Neuronal stem cell (in vitro differentiated cells): ENCODE results near the gene VILL.

Source experiments
- DNase-seq: peaks from one replicate; pipeline ENCODE4 v3.0.0-alpha.2; 2013; ENCODE audit warnings: low spot score
- H2AFZ ChIP-seq: one replicate; pipeline ENCODE4 v1.6.1; 2013; ENCODE audit warnings: mild to moderate bottlenecking, low read length, inconsistent platforms
- H2AK5ac ChIP-seq: 2 replicates; pipeline ENCODE4 v1.6.1; 2013; ENCODE audit warnings: low read depth, mild to moderate bottlenecking, inconsistent platforms, low read length, moderate library complexity, mixed read lengths
- H2BK120ac ChIP-seq: 2 replicates; pipeline ENCODE4 v1.6.1; 2013; ENCODE audit warnings: low read depth, mild to moderate bottlenecking, inconsistent platforms, low read length, moderate library complexity, mixed read lengths
- H2BK12ac ChIP-seq: one replicate; pipeline ENCODE4 v1.6.1; 2013; ENCODE audit warnings: low read length, inconsistent platforms
- H2BK15ac ChIP-seq: 2 replicates; pipeline ENCODE4 v1.6.1; 2013; ENCODE audit warnings: mild to moderate bottlenecking, low read length, inconsistent platforms, mixed read lengths
- H2BK5ac ChIP-seq: one replicate; pipeline ENCODE4 v1.6.1; 2013; ENCODE audit warnings: inconsistent platforms, mild to moderate bottlenecking, low read length, moderate library complexity
- H3K14ac ChIP-seq: one replicate; pipeline ENCODE4 v1.6.1; 2013; ENCODE audit warnings: low read length, inconsistent platforms
- H3K18ac ChIP-seq: 2 replicates; pipeline ENCODE4 v1.6.1; 2013; ENCODE audit warnings: low read length, inconsistent platforms
- H3K23ac ChIP-seq: 2 replicates; pipeline ENCODE4 v1.6.1; 2013; ENCODE audit warnings: low read depth, mild to moderate bottlenecking, mixed read lengths, low read length, inconsistent platforms; ENCODE audit not compliant: poor library complexity
- H3K27ac ChIP-seq: replicated peaks from 3 replicates; pipeline ENCODE4 v1.5.1; 2013; ENCODE audit warnings: low read length, inconsistent platforms
- H3K27me3 ChIP-seq, 3 experiments: 2 replicates each; pipeline ENCODE4 v1.6.1; 2013; ENCODE audit warnings: low read length in 3 of 3, mild to moderate bottlenecking in 2 of 3, inconsistent platforms in 1 of 3, low read depth in 1 of 3, mixed read lengths in 1 of 3, moderate library complexity in 1 of 3; ENCODE audit not compliant: control insufficient read depth in 3 of 3, insufficient read depth in 3 of 3
- H3K36me3 ChIP-seq, 2 donors: replicated peaks in 1 of 2; 2 replicates each; pipeline ENCODE4 v1.6.1; 2013; ENCODE audit warnings: low read length in 2 of 2; ENCODE audit not compliant: control insufficient read depth in 2 of 2, insufficient read depth in 2 of 2
- H3K4ac ChIP-seq: 2 replicates; pipeline ENCODE4 v1.6.1; 2013; ENCODE audit warnings: inconsistent platforms, mild to moderate bottlenecking, low read length, moderate library complexity
- H3K4me1 ChIP-seq, 2 donors: 1 replicate in 1 of 2; 2 replicates in 1 of 2; pipeline ENCODE4 v1.6.1; 2013; ENCODE audit warnings: low read length in 2 of 2, low read depth in 1 of 2; ENCODE audit not compliant: control insufficient read depth in 2 of 2, insufficient read depth in 1 of 2
- H3K4me2 ChIP-seq: one replicate; pipeline ENCODE4 v1.6.1; 2013; ENCODE audit warnings: mild to moderate bottlenecking, low read length, inconsistent platforms; ENCODE audit not compliant: insufficient read depth, poor library complexity, severe bottlenecking
- H3K4me3 ChIP-seq, 2 donors: 2 replicates each; pipeline ENCODE4 v1.5.1; 2013; ENCODE audit warnings: low read length in 2 of 2, mild to moderate bottlenecking in 2 of 2, inconsistent platforms in 1 of 2, moderate library complexity in 1 of 2
- H3K79me1 ChIP-seq: one replicate; pipeline ENCODE4 v1.6.1; 2013; ENCODE audit warnings: low read depth, mild to moderate bottlenecking, inconsistent platforms, low read length, moderate library complexity
- H3K9ac ChIP-seq: one replicate; pipeline ENCODE4 v1.6.1; 2013; ENCODE audit warnings: mild to moderate bottlenecking, low read depth, low read length, inconsistent platforms; ENCODE audit not compliant: poor library complexity
- H3K9me3 ChIP-seq, 2 donors: replicated peaks in 1 of 2; 2 replicates each; pipeline versions ENCODE3 to v1.6.1; 2013; ENCODE audit warnings: low read length in 2 of 2, mild to moderate bottlenecking in 2 of 2, inconsistent platforms in 1 of 2, low read depth in 1 of 2, mixed read lengths in 1 of 2, moderate library complexity in 1 of 2; ENCODE audit not compliant: control insufficient read depth in 2 of 2, insufficient read depth in 1 of 2
- H4K8ac ChIP-seq: one replicate; pipeline ENCODE4 v1.6.1; 2013; ENCODE audit warnings: low read depth, mild to moderate bottlenecking, inconsistent platforms, low read length, moderate library complexity
- H4K91ac ChIP-seq: one replicate; pipeline ENCODE4 v1.6.1; 2013; ENCODE audit warnings: low read length, low read depth, mild to moderate bottlenecking, inconsistent platforms; ENCODE audit not compliant: poor library complexity
- WGBS, 2 donors: extraction: QIAGEN DNeasy Blood & Tissue Kit; methylation state at CpG; one replicate each; pipeline ENCODE4 v1.1.7; 2013; ENCODE audit warnings: missing lambda C conversion rate in 2 of 2, mixed read lengths in 1 of 2; ENCODE audit not compliant: insufficient read length in 2 of 2, insufficient replicate concordance in 1 of 2; ENCODE audit errors: extremely low coverage in 2 of 2; 5-methylcytosine and 5-hydroxymethylcytosine counted together

The VILL gene

DNA sequence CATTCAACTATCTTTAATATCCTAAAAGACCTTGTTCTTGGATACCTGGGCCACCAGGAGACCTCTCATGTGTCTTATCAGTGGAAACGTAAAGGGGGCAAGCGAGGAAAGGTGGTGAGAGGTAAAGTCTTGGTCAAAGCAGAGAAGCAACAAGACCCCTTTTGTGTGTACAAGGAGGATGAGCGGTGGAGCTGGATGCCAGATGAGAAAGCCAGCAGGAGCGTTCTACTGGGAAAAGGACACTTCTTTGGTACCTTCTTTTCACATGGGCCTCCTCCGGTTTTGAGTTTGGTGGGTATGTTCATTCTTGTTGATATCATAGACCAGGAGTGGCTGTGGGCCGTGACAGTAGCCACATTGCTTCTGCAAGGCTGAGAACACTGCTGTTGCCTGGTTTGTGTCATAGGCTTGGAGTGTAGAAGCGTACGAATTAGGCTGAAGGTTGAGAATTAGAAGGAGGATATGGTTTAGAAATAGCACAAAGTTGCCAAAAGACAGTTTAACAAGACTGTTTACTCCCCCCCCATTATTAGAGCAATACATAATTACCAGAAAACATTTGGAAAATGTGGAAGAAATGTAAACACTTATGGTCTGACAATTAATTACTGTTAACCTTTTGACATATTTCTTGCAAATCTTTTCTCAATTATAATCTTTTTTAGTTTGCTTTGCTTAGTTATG is 46.8 kb upstream of the VILL start:
- Histone ChIP-seq H3K36me3 (no peaks in the 10 kb centered on the region), H3K4ac (no peak overlapping the region), H3K79me1 (peaks cover 1% of the 10 kb centered on the region), H3K4me3 (no peak overlapping the region), H3K27me3 (no peaks in the 10 kb centered on the region), H2BK5ac (no peak overlapping the region), H3K9me3 (no peaks in the 10 kb centered on the region), H4K91ac (no peak overlapping the region), H4K8ac (no peak overlapping the region), H2BK12ac (no peak overlapping the region), H3K27ac (no peak overlapping the region), H3K23ac (no peak overlapping the region), H3K4me2 (no peak overlapping the region), H2BK120ac (no peak overlapping the region), H3K9ac (no peak overlapping the region), H3K14ac (no peak overlapping the region), H2AK5ac (no peak overlapping the region), H2AFZ (no peak overlapping the region), H3K4me1 (peaks cover 4 to 7% of the 10 kb centered on the region in 2 donors), H2BK15ac (no peak overlapping the region), H3K18ac (no peak overlapping the region)
- WGBS, 2 donors = no CpG with 5 or more reads among the region's 8 CpGs
- no peak for DNase-seq

DNA sequence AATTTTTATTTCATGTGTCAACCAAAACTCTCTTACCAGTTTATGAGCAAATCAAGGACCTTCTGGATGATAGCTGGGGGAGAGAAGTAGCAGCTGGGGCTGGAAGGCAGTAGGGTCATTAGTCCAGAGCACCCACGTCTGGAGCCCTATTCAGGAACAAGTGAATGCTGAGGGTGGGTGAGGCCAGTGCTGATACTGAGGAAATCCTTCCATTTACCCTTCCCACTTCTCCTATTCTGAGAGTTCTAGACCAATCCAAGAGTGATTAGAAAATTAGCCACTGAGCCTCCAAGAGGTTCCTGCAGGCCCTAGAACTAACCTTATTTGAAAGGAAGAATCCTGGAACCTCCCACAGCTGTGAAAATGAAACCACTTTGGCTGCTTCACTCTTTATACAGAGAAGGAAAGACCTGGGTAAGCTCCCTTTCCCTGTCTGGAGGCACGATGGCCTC is 46.2 kb upstream of the VILL start:
- no peak overlapping the region for H3K27ac ChIP-seq
- H2BK12ac ChIP-seq = no peak overlapping the region
- H3K18ac ChIP-seq = no peak overlapping the region
- H2AK5ac ChIP-seq = no peak overlapping the region
- no peak for DNase-seq
- peaks cover 0 to 2% of the 10 kb centered on the region in 2 donors for H3K36me3 ChIP-seq
- no CpG with 5 or more reads among the region's 2 CpGs for whole genome bisulfite sequencing, 2 donors
- H3K9me3 ChIP-seq = no peaks in the 10 kb centered on the region
- H2AFZ ChIP-seq = no peak overlapping the region
- no peak overlapping the region for H3K9ac ChIP-seq
- H3K27me3 ChIP-seq = no peaks in the 10 kb centered on the region
- H3K4ac ChIP-seq = no peak overlapping the region
- no peak overlapping the region for H3K4me2 ChIP-seq
- H2BK120ac ChIP-seq = no peak overlapping the region
- H2BK5ac ChIP-seq = no peak overlapping the region
- no peak overlapping the region for H3K14ac ChIP-seq
- H3K79me1 ChIP-seq = no peaks in the 10 kb centered on the region
- H4K8ac ChIP-seq = no peak overlapping the region
- peaks cover 4 to 7% of the 10 kb centered on the region in 2 donors for H3K4me1 ChIP-seq
- no peak overlapping the region for H3K4me3 ChIP-seq
- no peak overlapping the region for H4K91ac ChIP-seq
- H3K23ac ChIP-seq = no peak overlapping the region
- no peak overlapping the region for H2BK15ac ChIP-seq

DNA sequence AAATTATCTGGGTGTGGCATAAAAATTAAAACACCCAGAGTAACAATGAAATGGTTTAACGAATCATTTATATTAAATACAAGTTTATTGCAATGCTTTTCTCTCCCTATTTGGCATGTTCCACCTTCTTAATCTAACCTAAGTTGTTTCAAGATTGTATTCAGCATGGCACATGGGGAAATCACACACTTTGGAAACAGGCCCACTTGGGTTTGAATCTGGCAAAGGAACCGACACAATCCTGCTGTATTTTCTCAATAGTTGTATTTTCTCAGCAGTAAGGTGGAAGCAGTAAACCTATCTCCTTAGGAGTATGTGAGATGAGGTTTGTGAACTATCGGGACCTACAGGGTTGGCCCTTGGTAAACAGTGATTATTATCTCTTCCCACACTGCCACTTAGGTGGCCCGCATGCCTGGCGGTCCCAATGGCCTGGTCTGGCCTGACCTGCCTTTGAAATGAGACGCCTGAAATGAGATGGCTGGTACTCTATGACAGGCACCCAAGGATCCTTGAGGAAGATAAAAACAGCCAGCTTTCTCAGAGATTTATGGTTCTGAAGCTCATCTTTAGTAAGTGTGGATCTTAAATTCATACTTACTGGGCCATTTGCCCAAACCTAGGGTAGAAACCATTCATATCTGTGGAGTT is 45.3 kb upstream of the VILL start:
- Histone ChIP-seq H2BK15ac (no peak overlapping the region), H2BK120ac (no peak overlapping the region), H4K91ac (no peak overlapping the region), H2AK5ac (no peak overlapping the region), H2AFZ (no peak overlapping the region), H3K4me3 (no peak overlapping the region), H3K4ac (no peak overlapping the region), H3K9ac (no peak overlapping the region), H3K36me3 (peaks cover 0 to 3% of the 10 kb centered on the region in 2 donors), H4K8ac (no peak overlapping the region), H3K79me1 (no peaks in the 10 kb centered on the region), H3K18ac (no peak overlapping the region), H3K27me3 (no peaks in the 10 kb centered on the region), H3K4me1 (peaks cover 4 to 7% of the 10 kb centered on the region in 2 donors), H3K27ac (no peak overlapping the region), H3K4me2 (no peak overlapping the region), H3K14ac (no peak overlapping the region), H3K23ac (no peak overlapping the region), H3K9me3 (no peaks in the 10 kb centered on the region), H2BK12ac (no peak overlapping the region), H2BK5ac (no peak overlapping the region)
- DNase-seq = no peak
- WGBS, 2 donors = no CpG with 5 or more reads among the region's 6 CpGs

DNA sequence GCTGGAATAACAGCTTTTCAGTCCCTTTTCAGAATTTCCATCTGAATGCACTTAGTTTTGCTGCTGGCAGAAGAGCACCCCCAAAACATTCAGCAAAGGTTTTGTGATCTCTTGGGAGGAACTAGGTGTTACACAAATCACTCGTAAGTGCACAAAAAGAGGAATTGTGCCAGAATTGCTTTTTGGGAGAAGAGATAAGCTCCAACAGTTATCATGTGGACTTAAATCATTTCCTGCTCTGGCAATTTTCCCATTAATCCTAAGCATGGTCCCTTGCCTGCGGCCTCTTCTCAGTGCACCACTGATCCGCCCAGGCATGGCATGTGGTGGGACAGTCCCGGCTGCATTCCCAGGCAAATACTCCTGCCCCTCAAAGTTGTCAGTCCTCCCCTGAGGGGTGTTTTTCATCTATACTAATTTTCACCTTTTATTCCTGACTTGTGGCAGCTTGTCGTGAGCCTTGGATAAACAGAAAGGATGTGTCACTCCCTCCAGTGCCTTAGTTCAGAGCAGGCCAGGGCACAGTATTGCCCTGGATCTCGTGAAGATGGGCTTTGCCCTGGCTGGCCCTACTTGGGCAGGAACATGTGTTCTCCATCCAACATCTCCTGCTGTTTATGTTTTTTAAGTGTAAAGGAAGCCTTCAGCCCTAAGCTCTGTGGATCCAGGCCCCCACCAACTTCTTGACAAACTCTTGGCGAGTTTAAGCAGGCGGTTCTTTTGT is 44.6 kb upstream of the VILL start:
- Histone ChIP-seq H3K4ac (no peak overlapping the region), H2BK12ac (no peak overlapping the region), H3K27me3 (no peaks in the 10 kb centered on the region), H2AFZ (no peak overlapping the region), H3K23ac (no peak overlapping the region), H2BK15ac (no peak overlapping the region), H3K36me3 (peaks cover 0 to 3% of the 10 kb centered on the region in 2 donors), H3K18ac (no peak overlapping the region), H3K4me1 (peaks cover 4 to 7% of the 10 kb centered on the region in 2 donors), H4K8ac (no peak overlapping the region), H3K4me2 (no peak overlapping the region), H2BK5ac (no peak overlapping the region), H3K4me3 (no peak overlapping the region), H2BK120ac (no peak overlapping the region), H3K14ac (no peak overlapping the region), H3K9me3 (no peaks in the 10 kb centered on the region), H3K9ac (no peak overlapping the region), H3K79me1 (no peaks in the 10 kb centered on the region), H4K91ac (no peak overlapping the region), H3K27ac (no peak overlapping the region), H2AK5ac (no peak overlapping the region)
- no peak for DNase-seq
- no CpG with 5 or more reads among the region's 8 CpGs for WGBS, 2 donors
